NCI-H524 treated with DMSO at 0.1 percent for 48 hours (cell line): ENCODE measurements around the gene ANKHD1.
"Not testable (repeated sequence)": the region's sequence is repeated elsewhere in the genome, so short reads cannot be mapped to it uniquely, and the experiment has no call there.

Source experiments
- DNase-seq: peaks from one replicate; lab custom pipeline; 2025; lab: John Stamatoyannopoulos, UW

Gene ANKHD1

DNA sequence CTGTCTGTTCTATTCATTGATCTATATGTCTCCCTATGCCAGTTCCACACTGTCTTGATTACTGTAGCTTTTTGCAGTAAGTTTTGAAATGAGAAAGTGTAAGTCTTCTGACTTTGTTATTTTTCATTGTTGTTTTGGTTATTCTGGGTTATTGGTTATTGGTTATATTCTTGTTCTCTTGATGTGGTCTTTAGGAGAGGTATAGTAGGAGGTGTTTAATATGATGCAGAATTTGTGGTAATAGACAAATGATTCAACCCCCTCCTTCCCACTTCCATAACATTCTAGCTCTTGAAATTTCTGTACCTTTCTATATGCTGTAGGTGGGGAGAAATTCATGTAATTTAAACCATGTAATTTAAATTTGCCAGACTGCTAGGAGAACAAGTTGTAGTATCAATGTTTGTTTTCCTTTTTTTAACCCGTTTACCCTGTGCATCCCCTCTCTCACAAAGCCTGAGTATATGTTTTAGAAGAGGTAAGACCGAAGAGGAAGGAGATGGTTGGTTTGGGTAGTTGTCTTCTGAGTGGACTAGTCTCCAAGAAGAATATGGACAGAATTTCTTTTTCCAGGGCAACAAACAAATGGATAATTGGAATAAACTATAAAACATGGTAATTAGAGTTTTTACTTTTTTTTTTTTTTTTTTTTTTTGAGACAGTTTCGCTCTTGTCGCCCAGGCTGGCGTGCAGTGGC, 19.2 kb downstream of the ANKHD1 start:
- no peak for DNase-seq

- not testable (repeated sequence) for DNase-seq
Observed at GRCh38 chr5:140421375-140421774, 19.7 kb downstream of the ANKHD1 start.

DNA sequence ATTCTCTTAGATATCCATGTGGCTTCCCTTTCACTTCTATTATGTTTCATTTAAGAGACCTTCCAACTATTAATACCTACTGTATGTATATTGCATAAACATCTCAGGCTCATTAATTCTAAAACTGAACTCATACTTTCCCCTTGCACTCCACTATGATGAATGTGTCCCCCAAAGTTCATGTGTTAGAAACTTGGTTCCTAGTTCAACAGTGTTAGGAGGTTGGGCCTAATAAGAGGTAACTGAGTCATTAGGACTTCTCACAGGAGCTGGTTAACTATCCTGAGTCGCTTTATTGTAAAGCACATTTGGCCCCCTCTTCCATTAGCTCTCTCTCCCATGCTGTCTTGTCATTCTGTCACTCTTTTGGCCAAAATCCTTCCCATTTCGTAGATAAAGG, 22.0 kb downstream of the ANKHD1 start:
- DNase-seq = no peak

- no peak for DNase-seq
Observed at GRCh38 chr5:140424135-140424534, 22.5 kb downstream of the ANKHD1 start.

- not testable (repeated sequence) for DNase-seq
Observed at GRCh38 chr5:140427726-140428125, 26.1 kb downstream of the ANKHD1 start.

DNA sequence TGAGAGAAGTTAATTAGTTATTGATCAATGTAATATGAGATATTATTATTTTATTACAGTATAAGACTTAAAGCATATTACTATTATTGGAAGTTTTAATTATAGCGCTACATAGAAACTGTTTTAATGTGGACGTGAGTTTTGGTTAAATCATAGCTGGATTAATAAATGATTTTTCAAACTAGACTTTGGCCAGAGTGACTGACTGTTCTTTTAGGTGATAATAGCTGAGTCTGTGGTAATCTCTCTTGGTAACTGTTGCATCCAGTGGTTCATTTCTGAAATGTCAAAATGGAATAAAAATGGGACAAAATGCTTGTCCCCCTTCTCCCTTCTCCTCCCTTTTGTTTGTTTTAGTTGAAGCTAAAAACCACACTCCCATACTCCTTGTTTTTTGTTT, 28.1 kb downstream of the ANKHD1 start:
- no peak for DNase-seq

- DNase-seq = no peak
Observed at GRCh38 chr5:140432212-140432611, 30.6 kb downstream of the ANKHD1 start.

GRCh38 chr5:140432916-140433315, 31.3 kb downstream of the ANKHD1 start:
- no peak for DNase-seq

DNA sequence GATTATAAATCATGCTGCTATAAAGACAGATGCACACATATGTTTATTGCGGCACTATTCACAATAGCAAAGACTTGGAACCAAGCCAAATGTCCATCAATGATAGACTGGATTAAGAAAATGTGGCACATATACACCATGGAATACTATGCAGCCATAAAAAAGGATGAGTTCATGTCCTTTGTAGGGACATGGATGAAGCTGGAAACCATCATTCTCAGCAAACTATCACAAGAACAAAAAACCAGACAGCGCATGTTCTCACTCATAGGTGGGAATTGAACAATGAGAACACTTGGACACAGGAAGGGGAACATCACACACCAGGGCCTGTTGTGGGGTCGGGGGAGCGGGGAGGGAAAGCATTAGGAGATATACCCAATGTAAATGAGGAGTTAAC, 55.7 kb downstream of the ANKHD1 start:
- not testable (repeated sequence) for DNase-seq

DNA sequence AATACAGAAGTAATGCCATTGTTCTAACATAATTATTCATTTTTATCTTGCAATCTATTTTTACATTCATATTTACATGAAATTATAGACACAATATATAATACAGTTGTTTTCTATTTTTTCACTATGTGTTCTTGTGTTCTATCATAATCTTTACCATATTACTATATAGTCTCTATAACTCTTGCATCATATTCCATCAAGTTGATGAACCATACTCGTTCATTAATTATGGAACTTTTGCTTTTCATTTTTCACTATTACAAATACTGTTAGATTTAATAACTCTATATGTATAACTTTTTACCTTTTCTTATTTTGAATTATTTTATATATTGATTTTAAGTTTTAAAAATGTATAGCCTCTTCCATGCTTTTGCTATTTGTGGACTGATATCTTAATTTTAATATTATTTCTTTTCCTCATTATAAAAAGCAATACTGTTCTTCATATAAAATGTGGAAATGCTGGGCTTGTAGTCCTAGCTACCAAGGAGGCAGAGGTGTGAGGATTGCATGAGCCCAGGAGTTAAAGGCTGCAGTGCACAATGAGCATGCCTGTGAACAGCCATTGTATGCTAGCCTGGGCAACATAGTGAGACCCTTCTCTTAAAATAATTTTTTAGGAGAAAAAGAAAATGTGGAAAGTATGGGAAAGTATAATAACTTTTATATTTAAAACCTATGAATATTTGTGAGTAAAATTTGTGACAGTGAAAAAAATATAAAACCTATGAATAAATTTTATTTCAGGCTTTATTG, 65.5 kb downstream of the ANKHD1 start:
- no peak for DNase-seq

GRCh38 chr5:140468188-140468587, 66.6 kb downstream of the ANKHD1 start:
- DNase-seq = no peak

DNA sequence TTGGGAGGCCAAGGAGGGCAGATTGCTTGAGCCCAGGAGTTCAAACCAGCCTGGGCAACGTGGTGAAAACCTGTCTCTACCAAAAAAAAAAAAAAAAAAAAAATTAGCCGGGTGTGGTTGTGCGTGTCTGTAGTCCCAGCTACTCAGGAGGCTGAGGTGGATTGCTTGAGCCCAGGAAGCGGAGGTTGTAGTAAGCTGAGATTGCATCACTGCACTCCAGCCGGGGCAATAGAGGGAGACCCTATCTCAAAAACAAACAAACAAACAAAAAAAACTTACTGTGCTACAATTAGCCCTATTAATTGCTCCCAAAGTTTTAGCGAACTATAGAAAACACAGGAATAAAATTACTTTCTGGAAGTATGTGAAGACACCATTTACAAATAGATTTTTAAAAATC, 67.6 kb downstream of the ANKHD1 start:
- DNase-seq = no peak

GRCh38 chr5:140480310-140481014, 78.8 kb downstream of the ANKHD1 start:
- no peak for DNase-seq

DNA sequence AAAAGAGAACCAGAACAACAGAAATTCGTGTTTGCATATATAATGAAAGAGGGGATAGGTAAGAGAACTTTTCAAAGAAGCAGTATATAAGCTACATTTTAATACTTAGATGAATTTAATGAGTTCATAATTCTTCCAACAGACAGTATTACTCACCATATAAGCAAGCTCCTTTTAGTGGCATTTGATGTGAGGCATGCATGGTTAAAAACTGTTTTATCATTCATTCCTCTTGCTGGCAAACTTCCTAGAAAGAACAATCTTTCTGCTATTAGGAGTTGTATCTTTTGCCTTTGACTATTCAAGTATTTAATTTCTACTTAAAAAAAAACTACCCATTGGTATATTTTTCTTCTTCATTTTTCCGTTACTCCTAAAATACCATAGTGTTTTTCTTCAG, 80.1 kb downstream of the ANKHD1 start:
- DNase-seq = no peak

DNA sequence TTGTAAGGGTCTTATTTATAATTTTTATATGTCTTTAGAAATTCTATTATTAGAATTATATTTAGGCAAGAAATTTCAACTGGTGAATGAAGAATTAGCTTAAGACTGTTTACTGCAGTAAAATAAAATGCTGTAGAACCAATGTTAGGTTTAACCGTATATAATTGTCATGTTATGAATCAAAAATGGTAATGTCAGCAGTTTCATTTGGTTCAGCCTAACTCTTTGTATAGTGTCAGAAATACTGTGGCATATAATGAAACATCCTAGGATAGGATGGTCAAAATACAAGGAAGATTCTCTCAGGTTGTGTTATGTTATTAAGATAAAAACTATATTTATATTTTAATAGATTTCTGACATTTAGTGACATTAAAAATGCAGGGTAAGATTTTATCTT, 81.4 kb downstream of the ANKHD1 start:
- no peak for DNase-seq

GRCh38 chr5:140488141-140488540, 86.5 kb downstream of the ANKHD1 start:
- DNase-seq = not testable (repeated sequence)

GRCh38 chr5:140488914-140489313, 87.3 kb downstream of the ANKHD1 start:
- DNase-seq = no peak

GRCh38 chr5:140497897-140498296, 96.3 kb downstream of the ANKHD1 start:
- DNase-seq = no peak

DNA sequence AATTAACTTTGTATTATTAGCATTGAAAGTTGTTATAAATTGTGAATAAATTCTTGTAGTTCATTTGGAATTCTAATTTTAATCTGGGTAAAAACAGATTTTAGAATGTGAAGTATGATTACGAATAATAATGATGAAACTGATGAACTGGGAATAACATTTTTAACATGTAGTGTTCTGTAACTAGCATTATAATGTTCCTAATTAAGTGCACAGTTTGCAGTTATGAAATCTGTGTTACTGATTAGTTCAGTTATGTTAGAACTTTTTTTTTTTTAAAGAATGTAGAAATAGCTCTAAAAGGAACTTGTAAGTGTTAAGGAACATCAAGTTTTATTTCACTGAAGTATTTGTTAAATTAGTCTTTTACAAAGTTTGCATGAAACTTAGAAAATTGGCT, 97.0 kb downstream of the ANKHD1 start:
- DNase-seq = no peak

GRCh38 chr5:140502834-140503233, 101.2 kb downstream of the ANKHD1 start:
- no peak for DNase-seq

- DNase-seq = no peak
Observed at GRCh38 chr5:140509898-140510297, 108.3 kb downstream of the ANKHD1 start.

DNA sequence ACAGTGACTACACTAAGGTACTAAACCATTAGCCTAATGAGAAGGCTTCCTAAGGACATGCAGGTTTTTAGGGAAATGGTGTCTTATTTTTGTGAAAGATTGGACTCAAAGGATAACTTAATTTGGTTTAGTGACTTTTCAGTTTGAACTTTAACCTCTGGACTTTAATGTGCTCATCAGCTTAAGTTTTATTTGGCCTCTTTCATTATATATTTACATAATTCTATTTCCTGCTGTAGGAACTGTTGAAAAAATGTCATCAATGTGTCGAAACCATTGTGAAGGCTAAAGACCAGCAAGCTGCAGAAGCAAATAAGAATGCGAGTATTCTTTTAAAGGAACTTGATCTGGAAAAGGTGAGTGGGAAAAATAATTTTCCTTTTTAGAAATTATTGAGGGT, 111.5 kb downstream of the ANKHD1 start:
- no peak for DNase-seq

DNA sequence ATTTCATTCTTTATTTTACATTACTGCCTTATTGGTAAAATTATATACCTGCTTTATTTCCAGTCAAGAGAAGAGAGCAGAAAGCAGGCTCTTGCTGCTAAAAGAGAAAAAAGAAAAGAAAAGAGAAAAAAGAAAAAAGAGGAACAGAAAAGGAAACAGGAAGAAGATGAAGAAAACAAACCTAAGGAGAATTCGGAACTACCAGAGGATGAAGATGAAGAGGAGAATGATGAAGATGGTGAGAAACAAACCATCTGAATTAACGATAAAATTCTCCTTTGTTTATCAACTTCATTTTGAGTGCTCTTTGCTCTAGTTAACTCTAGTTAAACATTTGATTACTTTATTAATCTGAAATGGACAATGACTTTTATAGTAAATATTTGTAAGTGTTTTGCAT, 122.4 kb downstream of the ANKHD1 start:
- DNase-seq = no peak
